NCI-H345 (cell line): Measurements from ENCODE around the gene SDR42E1.
"Not testable (repeated sequence)": the region's sequence is repeated elsewhere in the genome, so short reads cannot be mapped to it uniquely, and the experiment has no call there.

Experiments used
- DNase-seq: peaks from one replicate; lab custom pipeline; 2025; lab: John Stamatoyannopoulos, UW

Gene SDR42E1

GRCh38 chr16:82004601-82005000, 6.7 kb downstream of the SDR42E1 start:
- no peak for DNase-seq

GRCh38 chr16:82002831-82003230, 8.4 kb downstream of the SDR42E1 start:
- DNase-seq, result no peak

GRCh38 chr16:81997738-81998137, 13.5 kb downstream of the SDR42E1 start:
- DNase-seq, result no peak

GRCh38 chr16:81996664-81997509, 14.4 kb downstream of the SDR42E1 start:
- DNase-seq, result no peak

- DNase-seq, result no peak
Observed at GRCh38 chr16:81995651-81996050, 15.6 kb downstream of the SDR42E1 start.

GRCh38 chr16:81994485-81994884, 16.8 kb downstream of the SDR42E1 start:
- no peak for DNase-seq

GRCh38 chr16:81992859-81993258, 18.4 kb downstream of the SDR42E1 start:
- no peak for DNase-seq

- no peak for DNase-seq
Observed at GRCh38 chr16:81987706-81988105, 23.6 kb downstream of the SDR42E1 start.

- DNase-seq, result no peak
Observed at GRCh38 chr16:81987121-81987520, 24.1 kb downstream of the SDR42E1 start.

GRCh38 chr16:81977335-81977942, 33.8 kb downstream of the SDR42E1 start:
- not testable (repeated sequence) for DNase-seq

- no peak for DNase-seq
Observed at GRCh38 chr16:81975637-81976036, 35.6 kb downstream of the SDR42E1 start.

- DNase-seq, result no peak
Observed at GRCh38 chr16:81973737-81974136, 37.5 kb downstream of the SDR42E1 start.

GRCh38 chr16:81971853-81972252, 39.4 kb downstream of the SDR42E1 start:
- DNase-seq, result no peak

GRCh38 chr16:81967358-81967757, 43.9 kb downstream of the SDR42E1 start:
- no peak for DNase-seq

- no peak for DNase-seq
Observed at GRCh38 chr16:81964808-81965207, 46.5 kb downstream of the SDR42E1 start.

- no peak for DNase-seq
Observed at GRCh38 chr16:81956213-81956948, 54.9 kb downstream of the SDR42E1 start.

GRCh38 chr16:81951564-81951963, 59.7 kb downstream of the SDR42E1 start:
- no peak for DNase-seq

- no peak for DNase-seq
Observed at GRCh38 chr16:81946206-81946605, 65.1 kb downstream of the SDR42E1 start.

- DNase-seq, result no peak
Observed at GRCh38 chr16:81945665-81946064, 65.6 kb downstream of the SDR42E1 start.

- no peak for DNase-seq
Observed at GRCh38 chr16:81942007-81942601, 69.2 kb downstream of the SDR42E1 start.

- peak; percentile 26 for DNase-seq
Observed at GRCh38 chr16:81940781-81941560, 70.3 kb downstream of the SDR42E1 start.
